K562 (cell line): ENCODE measurements around the gene ST6GAL1. TPM values are rescaled to one million over a fixed set of nuclear protein-coding genes. Genes with fewer than 3 reads are reported as not detected.
A peak's percentile ranks its signal among the peaks of the same experiment; 100 is the strongest.

Experiments used
- ATF6 ChIP-seq: sonication (generic); formaldehyde crosslinking; IDR thresholded peaks from 2 replicates; pipeline ENCODE4 v1.4.0; 2020; ENCODE audit warnings: mild to moderate bottlenecking, missing genetic modification reagents
- BRCA1 ChIP-seq, 2 experiments: fragments of 450-650 bp in 1 of 2; sonication (generic) in 1 of 2; formaldehyde crosslinking in 1 of 2; IDR thresholded peaks; 2 replicates each; pipeline versions ENCODE4 v1.5.0 to v1.6.1; 2017 to 2020; ENCODE audit warnings: mild to moderate bottlenecking in 1 of 2, missing genetic modification reagents in 1 of 2
- BRF2 ChIP-seq: IDR thresholded peaks from 3 replicates; pipeline ENCODE4 v1.6.1; 2011; ENCODE audit warnings: borderline replicate concordance, mild to moderate bottlenecking; ENCODE audit not compliant: insufficient read length, insufficient read depth
- E2F5 ChIP-seq: sonication (generic); formaldehyde crosslinking; IDR thresholded peaks from 2 replicates; pipeline ENCODE4 v1.8.0; 2022; ENCODE audit warnings: mild to moderate bottlenecking, missing genetic modification reagents
- ERF ChIP-seq: fragments of 450-650 bp; formaldehyde crosslinking; IDR thresholded peaks from 2 replicates; pipeline ENCODE4 v1.4.0; 2020; ENCODE audit warnings: mild to moderate bottlenecking, mixed read lengths
- EZH2 ChIP-seq: IDR thresholded peaks from 2 replicates; pipeline ENCODE4 v1.6.1; 2012; ENCODE audit warnings: low read depth, mild to moderate bottlenecking, inconsistent platforms, low read length, borderline replicate concordance
- FOXJ3 ChIP-seq: sonication (generic); formaldehyde crosslinking; IDR thresholded peaks from 2 replicates; pipeline ENCODE4 v1.4.0; 2020; ENCODE audit warnings: mild to moderate bottlenecking, missing genetic modification reagents
- HIVEP1 ChIP-seq: fragments of 250-450 bp; sonication (Bioruptor Pico); IDR thresholded peaks from 2 replicates; pipeline ENCODE4 v1.4.0; 2020; ENCODE audit warnings: mild to moderate bottlenecking
- HNRNPK ChIP-seq: fragments of 200-400 bp; formaldehyde crosslinking; IDR thresholded peaks from one replicate; pipeline ENCODE4 v1.6.1; 2018; ENCODE audit warnings: mild to moderate bottlenecking, low read depth, low read length; ENCODE audit not compliant: poor library complexity, severe bottlenecking
- ILK ChIP-seq: fragments of 450-650 bp; IDR thresholded peaks from 2 replicates; pipeline ENCODE4 v1.6.1; 2016; ENCODE audit warnings: missing genetic modification characterization, low read depth, mild to moderate bottlenecking, missing compliant biosample characterization, moderate library complexity, borderline replicate concordance
- KDM2B ChIP-seq: fragments of 250-450 bp; sonication (Bioruptor Pico); IDR thresholded peaks from 2 replicates; pipeline ENCODE4 v1.8.0; 2021; ENCODE audit warnings: mild to moderate bottlenecking, moderate library complexity
- MAFK ChIP-seq: IDR thresholded peaks from 2 replicates; pipeline ENCODE4 v1.6.1; 2011; ENCODE audit warnings: low read length, improper control_type of control experiment
- RAD21 ChIP-seq, 2 experiments: fragments of 250-450 bp in 1 of 2; fragments of 450-650 bp in 1 of 2; sonication (Bioruptor Pico) in 1 of 2; formaldehyde crosslinking in 1 of 2; IDR thresholded peaks in 1 of 2; conservative IDR thresholded peaks in 1 of 2; 2 replicates each; pipeline versions ENCODE4 v1.4.0 to v1.8.0; 2020 to 2022; ENCODE audit warnings: mild to moderate bottlenecking in 2 of 2, moderate library complexity in 1 of 2
- RBBP5 ChIP-seq: fragments of 200-600 bp; sonication (generic); IDR thresholded peaks from 2 replicates; pipeline ENCODE4 v1.6.1; 2012; ENCODE audit warnings: borderline replicate concordance, mild to moderate bottlenecking, low read length, control low read depth, inconsistent platforms; ENCODE audit not compliant: insufficient read depth, poor library complexity, severe bottlenecking
- SNAPC5 ChIP-seq: fragments of 250-450 bp; sonication (Bioruptor Pico); IDR thresholded peaks from 2 replicates; pipeline ENCODE4 v1.8.0; 2021; ENCODE audit warnings: moderate library complexity, mild to moderate bottlenecking, inconsistent platforms
- ZFP91 ChIP-seq: sonication (generic); formaldehyde crosslinking; IDR thresholded peaks from 2 replicates; pipeline ENCODE4 v1.8.0; 2022; ENCODE audit warnings: mild to moderate bottlenecking, missing genetic modification reagents
- ZNF263 ChIP-seq: sonication (generic); formaldehyde crosslinking; IDR thresholded peaks from 2 replicates; pipeline ENCODE4 v1.8.0; 2022; ENCODE audit warnings: mild to moderate bottlenecking, missing genetic modification reagents, borderline replicate concordance
- ZNF274 ChIP-seq: IDR thresholded peaks from 2 replicates; pipeline ENCODE4 v1.6.1; 2011; ENCODE audit warnings: low read depth, mild to moderate bottlenecking, low read length, moderate library complexity, borderline replicate concordance
- ZNF511 ChIP-seq: sonication (generic); formaldehyde crosslinking; IDR thresholded peaks from 2 replicates; pipeline ENCODE4 v1.8.0; 2022; ENCODE audit warnings: mild to moderate bottlenecking, missing genetic modification reagents
- ZNF551 ChIP-seq: fragments of 250-450 bp; sonication (Bioruptor Pico); IDR thresholded peaks from 2 replicates; pipeline ENCODE4 v1.5.0; 2021; ENCODE audit warnings: mild to moderate bottlenecking, moderate library complexity
- ZNF584 ChIP-seq: fragments of 200-800 bp; sonication (Bioruptor generic); IDR thresholded peaks from 2 replicates; pipeline ENCODE4 v1.6.1; 2016; ENCODE audit warnings: low read depth, mild to moderate bottlenecking, missing genetic modification characterization, missing compliant biosample characterization
- ZNF778 ChIP-seq: fragments of 450-650 bp; formaldehyde crosslinking; IDR thresholded peaks from 2 replicates; pipeline ENCODE4 v1.4.0; 2020; ENCODE audit warnings: mild to moderate bottlenecking, moderate library complexity
- polyA plus RNA-seq, 8 experiments: library from polyadenylated mRNA; depleted of rRNA in 4 of 8; stranded (reverse) in 5 of 8; unstranded in 3 of 8; fragments of >200 nt; fragmentation: Nextera tagmentation in 2 of 8; fragmentation: Illumina TruSeq in 1 of 8; extraction: Ambion mirVana in 2 of 8; extraction: Trizol in 1 of 8; gene quantifications; 2 replicates each; pipeline versions ENCODE4 v1.2.1 to v1.2.3, GENCODE V29; 2011 to 2014; ENCODE audit warnings: inconsistent platforms in 1 of 8, missing spikeins in 1 of 8
- total RNA-seq, 7 experiments: library from RNA; depleted of rRNA in 6 of 7; stranded (reverse); fragments of >200 nt in 6 of 7; fragmentation: Illumina TruSeq in 2 of 7; extraction: Trizol in 2 of 7; gene quantifications; 2 replicates each; pipeline versions ENCODE4 v1.2.1 to v1.2.3, GENCODE V29; 2011 to 2021; ENCODE audit warnings: low replicate concordance in 1 of 7

ST6GAL1 gene
- total and polyA plus RNA-seq, 9 of the 15 experiments (the other 6 are each of a cell fraction or from before 2014, with no cell fraction given): 31.9 to 145 (median 71.0) TPM

GRCh38 chr3:186997061-186997460 lies 66.7 kb downstream of the ST6GAL1 start (continued):
- TF ChIP-seq RAD21 (CRISPR knock-in tag; conservative IDR thresholded peaks at IDR 0.05 in 1 of 2, IDR thresholded peaks at IDR 0.05 in 1 of 2): peak in 1 of 2 experiments; percentile 19; a peak in 1 of 4 replicates
- TF ChIP-seq BRCA1 (IDR thresholded peaks at IDR 0.05): no peak
- no peak for TF ChIP-seq BRCA1 (CRISPR knock-in tag; IDR thresholded peaks at IDR 0.05)
- TF ChIP-seq HNRNPK: no peak
- TF ChIP-seq MAFK: no peak
- TF ChIP-seq FOXJ3 (CRISPR knock-in tag): no peak
- TF ChIP-seq ZNF511 (CRISPR knock-in tag): no peak
- no peak for TF ChIP-seq SNAPC5
- TF ChIP-seq KDM2B (CRISPR knock-in tag): no peak
- no peak for TF ChIP-seq HIVEP1
- TF ChIP-seq ZNF551 (CRISPR knock-in tag): no peak
- no peak for TF ChIP-seq ERF (CRISPR knock-in tag)
- no peak for TF ChIP-seq E2F5
- TF ChIP-seq ZFP91 (CRISPR knock-in tag): no peak
- no peak for TF ChIP-seq ZNF778 (CRISPR knock-in tag)
- no peak for TF ChIP-seq ILK (tag)
- TF ChIP-seq ATF6 (CRISPR knock-in tag): no peak
- no peak for TF ChIP-seq RBBP5
- TF ChIP-seq ZNF263: no peak
- TF ChIP-seq ZNF584 (CRISPR knock-in tag): no peak
- TF ChIP-seq ZNF274: no peak
- TF ChIP-seq BRF2: no peak
- no peak for TF ChIP-seq EZH2
